A673 (cell line): ENCODE results near the gene KCNIP1. TPM values are rescaled to one million over a fixed set of nuclear protein-coding genes. Genes with fewer than 3 reads are reported as not detected.

Source experiments
- BruUV-seq: library from RNA; stranded (reverse); fragments of 400-500 nt; replicated peaks from 2 replicates; lab custom pipeline; 2021; lab: Mats Ljungman, UMichigan
- CTCF ChIA-PET: fragments of 300-600 bp; sonication (Branson Sonifier 250); formaldehyde crosslinking; loops from one replicate; lab custom pipeline; 2022; ENCODE audit warnings: antibody characterized with exemption; lab: Charles Lee
- POLR2A ChIA-PET: fragments of 300-600 bp; sonication (Branson Sonifier 250); formaldehyde crosslinking; loops from one replicate; lab custom pipeline; 2022; ENCODE audit warnings: antibody characterized with exemption; ENCODE audit not compliant: low non-redundant PET; lab: Charles Lee
- DNase-seq: peaks from one replicate; pipeline ENCODE4 v3.0.0-alpha.2; 2015; ENCODE audit warnings: low spot score
- H3K27ac ChIP-seq: fragments of 200-600 bp; sonication (generic); 2 replicates; pipeline ENCODE4 v1.5.1; 2016; ENCODE audit warnings: mixed run types, low read depth, mild to moderate bottlenecking, mixed read lengths, antibody characterized with exemption, low read length; ENCODE audit not compliant: poor library complexity, severe bottlenecking
- H3K27me3 ChIP-seq: fragments of 200-600 bp; sonication (generic); replicated peaks from 2 replicates; pipeline ENCODE4 v1.6.1; 2017; ENCODE audit warnings: mixed run types, low read depth, mild to moderate bottlenecking, mixed read lengths, antibody characterized with exemption, low read length; ENCODE audit not compliant: insufficient read depth, poor library complexity
- H3K36me3 ChIP-seq: fragments of 200-600 bp; sonication (generic); 2 replicates; pipeline ENCODE4 v1.6.1; 2016; ENCODE audit warnings: mixed run types, mild to moderate bottlenecking, mixed read lengths, antibody characterized with exemption, low read length; ENCODE audit not compliant: insufficient read depth, poor library complexity, severe bottlenecking
- H3K4me1 ChIP-seq: fragments of 200-600 bp; sonication (generic); 2 replicates; pipeline ENCODE4 v1.6.1; 2017; ENCODE audit warnings: mixed run types, mild to moderate bottlenecking, mixed read lengths, antibody characterized with exemption, low read length; ENCODE audit not compliant: insufficient read depth, poor library complexity, severe bottlenecking
- H3K4me3 ChIP-seq: fragments of 200-600 bp; sonication (generic); 2 replicates; pipeline ENCODE4 v1.5.1; 2016; ENCODE audit warnings: low read depth, mixed run types, mild to moderate bottlenecking, mixed read lengths, low read length; ENCODE audit not compliant: poor library complexity, severe bottlenecking
- H3K9me3 ChIP-seq: fragments of 200-600 bp; sonication (generic); 2 replicates; pipeline ENCODE4 v1.6.1; 2016; ENCODE audit warnings: mixed run types, low read depth, mild to moderate bottlenecking, mixed read lengths, antibody characterized with exemption, low read length; ENCODE audit not compliant: poor library complexity, severe bottlenecking
- CTCF ChIP-seq: fragments of 300-800, 200-600 bp; sonication (generic); conservative IDR thresholded peaks from 2 replicates; pipeline ENCODE4 v1.5.1; 2017; ENCODE audit warnings: low read depth, mild to moderate bottlenecking, antibody characterized with exemption, low read length, moderate library complexity, mixed read lengths
- EZH2 ChIP-seq: fragments of 200-600 bp; sonication (generic); IDR thresholded peaks from 2 replicates; pipeline ENCODE4 v1.6.1; 2017; ENCODE audit warnings: borderline replicate concordance, low read depth, mild to moderate bottlenecking, mixed read lengths, antibody characterized with exemption, low read length; ENCODE audit not compliant: poor library complexity, severe bottlenecking
- intact Hi-C: fragments of 100-400 bp; cut with micrococcal nuclease; formaldehyde crosslinking; loops from one replicate; pipeline ENCODE4 v1.10.0; 2022; ENCODE audit not compliant: unreplicated experiment
- total RNA-seq: library from RNA; stranded (reverse); gene quantifications from 2 replicates; pipeline ENCODE4 v1.2.3, GENCODE V29; 2021

The KCNIP1 gene
- total RNA-seq, 1 experiment from 2014 or later, result 3.7 TPM

GRCh38 chr5:170469414-170469813, 34.4 kb upstream of the KCNIP1 start:
- Histone ChIP-seq H3K4me3 (no peak overlapping the region), H3K36me3 (no peaks in the 10 kb centered on the region), H3K9me3 (no peaks in the 10 kb centered on the region), H3K27ac (no peak overlapping the region), H3K27me3 (no peaks in the 10 kb centered on the region), H3K4me1 (no peaks in the 10 kb centered on the region)
- no peak for DNase-seq
- ChIA-PET POLR2A (no interaction called here), CTCF (no interaction called here)
- intact Hi-C loops, result no loop called here
- TF ChIP-seq CTCF (no peak), EZH2 (no peak)
- BruUV-seq, result no TSS peak

- ChIA-PET POLR2A (interaction anchor here (0.6 kb wide), 1 partner anchor 772 kb away, joined by 13 read pairs; no protein-coding TSS in a partner anchor), CTCF (no interaction called here)
- no peaks in the 10 kb centered on the region for H3K9me3 ChIP-seq
- intact Hi-C loops, result no loop called here
- TF ChIP-seq CTCF (no peak), EZH2 (no peak)
- H3K27me3 ChIP-seq, result no peaks in the 10 kb centered on the region
- H3K36me3 ChIP-seq, result no peaks in the 10 kb centered on the region
- no peak overlapping the region for H3K4me3 ChIP-seq
- BruUV-seq, result no TSS peak
- no peaks in the 10 kb centered on the region for H3K4me1 ChIP-seq
- DNase-seq, result no peak
- no peak overlapping the region for H3K27ac ChIP-seq
Measured at GRCh38 chr5:170470275-170470674, 33.5 kb upstream of the KCNIP1 start.

- Histone ChIP-seq H3K36me3 (no peaks in the 10 kb centered on the region), H3K4me1 (no peaks in the 10 kb centered on the region), H3K9me3 (no peaks in the 10 kb centered on the region), H3K27me3 (no peaks in the 10 kb centered on the region), H3K4me3 (no peak overlapping the region), H3K27ac (no peak overlapping the region)
- TF ChIP-seq EZH2 (no peak), CTCF (no peak)
- intact Hi-C loops, result no loop called here
- BruUV-seq, result no TSS peak
- ChIA-PET POLR2A (interaction anchor here (0.6 kb wide), 1 partner anchor 771 kb away, joined by 13 read pairs; no protein-coding TSS in a partner anchor), CTCF (no interaction called here)
- no peak for DNase-seq
Measured at GRCh38 chr5:170470808-170471404, 32.9 kb upstream of the KCNIP1 start.
